GM23338 (cell line): Measurements from ENCODE around the gene MYLK2.

Experiments used
- CTCF ChIP-seq, 2 experiments: fragments of 200-600 bp in 1 of 2; sonication (generic) in 1 of 2; conservative IDR thresholded peaks; 2 replicates each; pipeline versions ENCODE4 v1.5.1 to v1.6.1; 2016 to 2017; ENCODE audit warnings: antibody characterized with exemption in 2 of 2, low read depth in 2 of 2, mild to moderate bottlenecking in 2 of 2, moderate library complexity in 1 of 2
- EZH2 ChIP-seq: fragments of 200-600 bp; sonication (generic); IDR thresholded peaks from one replicate; pipeline ENCODE4 v1.8.0; 2017; ENCODE audit warnings: antibody characterized with exemption, mild to moderate bottlenecking, low read depth; ENCODE audit not compliant: unreplicated experiment

- TF ChIP-seq CTCF (conservative IDR thresholded peaks at IDR 0.05; ENCODE audit: low read depth in 2 of 2) (no peak), EZH2 (no peak)
These were observed 44.7 kb upstream of the MYLK2 start for GRCh38 chr20:31774408-31774807.
